GM23248 (cell line): ENCODE data around the gene GRHPR.

Experiments
- EZH2 ChIP-seq: fragments of 200-600 bp; sonication (generic); IDR thresholded peaks from 2 replicates; pipeline ENCODE4 v1.6.1; 2018; ENCODE audit warnings: antibody characterized with exemption, mild to moderate bottlenecking; ENCODE audit not compliant: insufficient read depth, poor library complexity, severe bottlenecking
- EZH2phosphoT487 ChIP-seq: fragments of 200-600 bp; sonication (generic); IDR thresholded peaks from 2 replicates; pipeline ENCODE4 v1.6.1; 2018; ENCODE audit warnings: antibody characterized with exemption, moderate library complexity, mild to moderate bottlenecking, low read depth; ENCODE audit not compliant: insufficient read depth

- TF ChIP-seq EZH2phosphoT487 (no peak), EZH2 (no peak)
These were observed 17.1 kb upstream of the GRHPR start for GRCh38 chr9:37405350-37405749.
